Endothelial cell (in vitro differentiated cells): ENCODE data around the gene MAPKAPK3. TPM values are rescaled to one million over a fixed set of nuclear protein-coding genes. Genes with fewer than 3 reads are reported as not detected.

Source experiments
- DNase-seq: peaks from one replicate; pipeline ENCODE4 v3.0.0; 2021; ENCODE audit warnings: low spot score
- H3K27ac Mint-ChIP-seq: one replicate; pipeline ENCODE4 v1.8.0; 2021; ENCODE audit warnings: mixed read lengths, inconsistent platforms; ENCODE audit not compliant: unreplicated experiment
- H3K27me3 Mint-ChIP-seq: one replicate; pipeline ENCODE4 v1.8.0; 2021; ENCODE audit warnings: mild to moderate bottlenecking, moderate library complexity, mixed read lengths, inconsistent platforms; ENCODE audit not compliant: unreplicated experiment
- H3K36me3 Mint-ChIP-seq: one replicate; pipeline ENCODE4 v1.8.0; 2021; ENCODE audit warnings: mild to moderate bottlenecking, low read depth, mixed read lengths, inconsistent platforms; ENCODE audit not compliant: unreplicated experiment
- H3K4me1 Mint-ChIP-seq: one replicate; pipeline ENCODE4 v1.8.0; 2021; ENCODE audit warnings: mild to moderate bottlenecking, mixed read lengths, inconsistent platforms; ENCODE audit not compliant: unreplicated experiment
- H3K4me3 Mint-ChIP-seq: one replicate; pipeline ENCODE4 v1.8.0; 2021; ENCODE audit warnings: mild to moderate bottlenecking, mixed read lengths, inconsistent platforms; ENCODE audit not compliant: unreplicated experiment
- H3K9me3 Mint-ChIP-seq: one replicate; pipeline ENCODE4 v1.8.0; 2021; ENCODE audit warnings: mixed read lengths, inconsistent platforms; ENCODE audit not compliant: unreplicated experiment
- CTCF ChIP-seq: fragments of 200-600 bp; sonication (generic); IDR thresholded peaks from one replicate; pipeline ENCODE4 v1.5.0; 2021; ENCODE audit warnings: antibody characterized with exemption; ENCODE audit not compliant: unreplicated experiment
- microRNA-seq: library from miRNA; unstranded; fragments of <30 nt; microRNA quantifications from one replicate; pipeline ENCODE4, GENCODE V29; 2020; ENCODE audit not compliant: unreplicated experiment
- total RNA-seq: library from RNA; stranded (reverse); fragmentation: NEBNext Ultra II Directional; extraction: Animal tissue kit (Norgen Biotek cat#: 25700); gene quantifications from one replicate; pipeline ENCODE4 v1.2.1, GENCODE V29; 2021; ENCODE audit not compliant: unreplicated experiment

MAPKAPK3 gene
- total RNA-seq, 1 donor from 2014 or later = 6.4 TPM

GRCh38 chr3:50695031-50695430, 78.1 kb downstream of the MAPKAPK3 start:
- Mint-ChIP-seq H3K27me3 (peaks cover 2% of the 10 kb centered on the region), H3K4me1 (no peaks in the 10 kb centered on the region), H3K36me3 (no peaks in the 10 kb centered on the region), H3K27ac (no peak overlapping the region), H3K4me3 (no peak overlapping the region), H3K9me3 (no peaks in the 10 kb centered on the region)
- no peak for TF ChIP-seq CTCF
- DNase-seq = no peak

- Mint-ChIP-seq H3K27me3 (peaks cover under 1% of the 10 kb centered on the region), H3K36me3 (no peaks in the 10 kb centered on the region), H3K27ac (no peak overlapping the region), H3K9me3 (no peaks in the 10 kb centered on the region), H3K4me3 (no peak overlapping the region), H3K4me1 (no peaks in the 10 kb centered on the region)
- DNase-seq = no peak
- no peak for TF ChIP-seq CTCF
These were observed 79.3 kb downstream of the MAPKAPK3 start for GRCh38 chr3:50696276-50696675.

GRCh38 chr3:50698269-50698668, 81.3 kb downstream of the MAPKAPK3 start:
- no peaks in the 10 kb centered on the region for H3K9me3 Mint-ChIP-seq
- no peak for DNase-seq
- TF ChIP-seq CTCF = no peak
- H3K27ac Mint-ChIP-seq = no peak overlapping the region
- peaks cover 1% of the 10 kb centered on the region for H3K27me3 Mint-ChIP-seq
- H3K36me3 Mint-ChIP-seq = no peaks in the 10 kb centered on the region
- H3K4me3 Mint-ChIP-seq = no peak overlapping the region
- H3K4me1 Mint-ChIP-seq = no peaks in the 10 kb centered on the region

Small RNAs within 50 kb of the gene (microRNA-seq; reads per million reads assigned to microRNA genes)
- gene MIR4787 = 32.9 reads per million, percentile 72 among the genes with 10 or more reads in this experiment

Other genes starting within 250 kb of the MAPKAPK3 start
- 17.3 TPM for gene CACNA2D2, start 113.5 kb upstream of the MAPKAPK3 start, total RNA-seq
- 4.0 TPM for gene C3orf18, start 49.4 kb upstream of the MAPKAPK3 start, total RNA-seq
- gene HEMK1, start 47.6 kb upstream of the MAPKAPK3 start, total RNA-seq = 10.9 TPM
- gene CISH, start 5.4 kb upstream of the MAPKAPK3 start, total RNA-seq = 2.6 TPM
- gene DOCK3, start 57.8 kb downstream of the MAPKAPK3 start, total RNA-seq = 1.3 TPM